GM18951 (cell line): ENCODE data around the gene XPO6.

Experiments
- POLR2A ChIP-seq: IDR thresholded peaks from 4 replicates; pipeline ENCODE4 v1.6.1; 2011; ENCODE audit warnings: mild to moderate bottlenecking; ENCODE audit not compliant: insufficient read length, insufficient read depth; ENCODE audit errors: extremely low read depth
- in situ Hi-C: fragments of 300-500 bp; cut with MboI; formaldehyde crosslinking; loops from one replicate; pipeline ENCODE4 v1.12.0; 2022; ENCODE audit warnings: low sequenced_read_pairs, mixed read lengths, inconsistent platforms; ENCODE audit not compliant: unreplicated experiment

XPO6 gene

DNA sequence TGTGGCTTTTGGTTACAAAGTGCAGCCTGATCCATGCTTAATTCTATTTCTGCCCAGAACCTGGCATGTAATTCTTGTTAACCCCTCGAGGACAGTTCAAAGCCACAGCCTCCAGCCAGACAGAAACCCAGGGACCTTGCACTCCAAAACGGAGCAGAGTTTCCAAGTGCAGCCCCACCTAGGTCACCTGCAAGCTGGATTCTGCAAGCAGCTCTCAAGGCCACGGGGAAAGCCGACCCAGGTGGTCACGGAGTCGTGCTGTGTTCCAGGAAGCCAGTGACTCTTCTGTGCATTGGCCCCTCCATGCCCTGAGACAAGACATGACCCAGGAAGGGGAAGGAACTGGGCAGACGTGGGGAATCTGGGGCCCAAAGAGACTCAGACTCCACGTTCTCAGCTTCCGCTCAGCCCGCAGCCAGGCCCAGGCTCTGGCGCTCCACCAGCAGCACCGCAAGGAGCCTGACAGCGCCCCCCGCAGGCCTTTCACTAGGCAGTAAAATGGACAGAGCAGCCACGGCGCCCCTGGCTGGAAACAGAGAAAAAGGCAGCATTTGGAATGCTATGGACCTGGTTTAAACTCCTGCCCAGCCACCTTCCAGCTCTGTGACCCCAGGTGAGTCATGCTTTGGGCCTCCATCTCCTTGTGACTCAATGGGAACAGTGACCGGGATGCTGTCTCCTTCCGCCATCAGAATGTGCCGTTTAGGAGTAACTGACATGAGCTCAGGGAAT is 121.0 kb downstream of the XPO6 start:
- in situ Hi-C loops = no loop called here
- TF ChIP-seq POLR2A = no peak

DNA sequence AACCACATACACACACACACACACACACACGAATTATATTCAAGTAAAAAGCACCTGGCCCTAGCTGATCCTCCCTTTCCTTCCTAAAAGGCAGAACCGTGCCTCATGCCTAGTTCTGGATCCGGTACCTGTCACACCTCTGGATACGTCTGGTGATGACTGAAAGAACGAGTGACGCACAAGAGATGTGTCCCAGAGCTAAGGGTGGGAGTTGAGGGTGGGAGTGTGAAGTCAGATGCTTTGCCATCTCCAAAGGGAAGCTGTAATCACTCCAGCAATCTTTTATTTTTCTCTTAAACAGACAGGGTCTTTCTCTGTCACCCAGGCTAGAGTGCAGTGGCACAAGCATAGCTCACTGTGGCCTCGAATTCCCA is 121.8 kb downstream of the XPO6 start:
- in situ Hi-C loops = no loop called here
- no peak for TF ChIP-seq POLR2A

DNA sequence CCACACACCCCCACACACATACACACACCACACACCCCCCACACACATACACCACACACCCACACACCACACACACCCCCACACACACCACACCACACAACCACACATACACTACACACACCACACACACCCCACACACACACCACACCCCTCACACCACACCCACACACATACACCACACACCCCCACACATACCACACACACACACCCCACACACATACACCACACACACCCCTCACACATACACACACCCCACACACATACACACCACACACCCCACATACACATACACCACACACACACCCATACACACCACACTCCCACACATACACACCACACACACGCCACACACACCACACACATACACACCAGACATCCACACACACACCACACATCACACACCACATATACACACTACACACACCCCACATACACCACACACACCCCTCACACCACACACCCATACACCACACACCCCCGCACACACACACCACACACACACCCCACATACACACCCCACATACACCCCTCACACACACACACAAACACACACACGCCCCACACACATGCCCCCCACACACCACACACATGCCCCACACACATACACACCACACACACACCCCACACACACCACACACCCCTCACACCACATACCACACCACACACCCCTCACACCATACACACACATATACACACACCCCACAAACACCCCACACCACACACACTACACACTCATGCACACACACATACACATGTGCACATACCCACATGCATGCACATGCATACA is 122.4 kb downstream of the XPO6 start:
- in situ Hi-C loops = no loop called here

DNA sequence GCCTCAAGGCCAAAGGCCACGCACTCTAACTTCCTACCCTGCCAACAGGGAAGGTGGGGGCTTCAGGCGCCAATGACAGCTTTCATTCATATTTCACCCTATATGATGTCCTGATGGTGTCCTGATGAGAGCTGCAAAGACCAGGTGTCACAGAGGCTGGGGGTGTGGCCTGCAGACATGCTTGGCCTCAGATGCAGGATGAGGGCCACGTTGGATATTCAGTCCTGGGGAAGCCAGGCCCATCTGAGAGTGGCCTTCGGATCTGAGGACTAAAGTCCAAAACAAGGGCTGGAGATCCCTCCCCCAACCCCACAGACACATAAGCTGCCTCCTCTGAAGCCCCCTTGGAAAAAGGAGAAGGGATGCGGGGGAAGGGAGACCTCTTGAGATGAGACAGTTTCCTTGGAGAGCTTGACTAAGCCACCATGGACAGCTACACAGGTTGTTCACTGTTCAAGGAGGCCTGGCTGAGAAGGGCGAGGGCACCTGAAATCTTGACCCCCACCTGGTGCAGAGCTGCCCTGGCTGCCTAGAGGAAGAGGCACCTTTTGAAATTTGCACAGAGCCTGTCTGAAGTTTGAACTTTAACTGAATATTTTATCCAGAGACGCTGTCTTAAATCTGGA is 124.0 kb downstream of the XPO6 start:
- TF ChIP-seq POLR2A = no peak
- in situ Hi-C loops = no loop called here

More for the DNA sequence above, 122.4 kb downstream of the XPO6 start:
- no peak for TF ChIP-seq POLR2A

DNA sequence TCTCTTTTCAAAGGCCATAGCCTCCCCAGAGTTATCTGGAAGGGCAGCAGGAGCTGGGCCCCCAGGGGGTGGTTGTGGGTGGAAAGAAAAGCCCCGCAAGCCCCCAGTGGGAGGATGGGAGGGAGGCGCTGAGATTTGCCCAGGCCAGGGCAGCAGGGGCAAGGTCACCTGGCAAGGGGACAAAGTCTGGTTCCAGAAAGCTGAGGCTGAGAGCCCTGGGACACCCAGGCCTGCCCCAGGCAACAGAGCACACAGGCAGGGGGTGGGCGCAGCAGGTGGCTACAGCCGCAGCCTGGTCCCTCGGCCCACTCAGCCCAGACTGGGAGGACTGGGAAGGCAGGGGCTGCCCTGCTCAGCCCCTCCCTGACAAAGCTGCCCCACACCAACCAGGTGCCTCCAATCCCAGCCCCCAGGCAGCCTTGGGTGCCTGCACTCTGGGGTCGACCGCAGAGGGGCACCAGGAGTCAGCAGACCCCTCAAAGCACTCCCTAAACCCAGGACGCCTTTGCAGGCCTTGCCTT is 124.6 kb downstream of the XPO6 start:
- in situ Hi-C loops = no loop called here
- no peak for TF ChIP-seq POLR2A

DNA sequence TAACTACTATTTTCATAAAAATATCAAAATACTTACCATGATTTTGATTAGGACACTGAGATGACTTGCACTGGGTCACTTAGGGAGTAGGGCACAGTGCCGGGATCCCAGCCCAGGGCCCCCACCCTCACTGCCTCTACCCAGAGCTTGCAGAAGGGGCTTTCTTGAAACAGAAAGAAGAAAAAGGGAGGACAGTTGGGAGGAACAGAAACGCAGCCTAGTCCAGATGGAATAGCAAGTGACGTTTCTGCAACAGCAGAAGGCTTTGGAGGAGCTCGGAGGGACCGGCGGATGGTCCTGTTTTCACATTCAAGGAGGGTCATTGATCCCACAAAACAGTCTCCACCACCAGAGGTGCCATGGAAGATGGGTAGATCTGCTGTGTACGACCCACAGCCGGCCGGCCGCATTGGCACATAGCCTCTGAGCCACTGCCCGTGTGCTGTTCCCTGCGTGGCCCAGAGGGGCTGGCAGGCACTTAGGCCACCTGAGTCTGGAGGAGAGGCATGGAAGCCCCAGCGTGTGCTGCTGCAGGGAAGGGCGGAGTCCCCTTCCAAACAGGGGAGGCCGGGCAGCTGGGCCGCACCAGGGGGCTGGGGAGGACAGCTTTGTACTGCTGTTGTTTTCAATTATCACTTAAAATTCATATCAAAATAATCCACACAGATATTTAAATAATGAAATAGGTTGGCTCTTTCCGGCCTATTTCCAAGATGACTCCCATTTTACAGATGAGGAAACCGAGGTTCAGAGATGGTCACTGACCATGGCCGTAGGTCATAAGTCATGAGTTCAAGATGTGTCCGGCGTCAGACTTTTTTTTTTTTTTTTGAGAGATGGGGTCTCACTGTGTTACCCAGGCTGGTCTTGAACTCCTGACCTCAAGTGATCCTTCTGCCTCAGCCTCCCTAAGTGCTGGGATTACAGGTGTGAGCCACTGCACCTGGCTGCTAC is 125.3 kb downstream of the XPO6 start:
- TF ChIP-seq POLR2A = no peak
- in situ Hi-C loops = no loop called here

DNA sequence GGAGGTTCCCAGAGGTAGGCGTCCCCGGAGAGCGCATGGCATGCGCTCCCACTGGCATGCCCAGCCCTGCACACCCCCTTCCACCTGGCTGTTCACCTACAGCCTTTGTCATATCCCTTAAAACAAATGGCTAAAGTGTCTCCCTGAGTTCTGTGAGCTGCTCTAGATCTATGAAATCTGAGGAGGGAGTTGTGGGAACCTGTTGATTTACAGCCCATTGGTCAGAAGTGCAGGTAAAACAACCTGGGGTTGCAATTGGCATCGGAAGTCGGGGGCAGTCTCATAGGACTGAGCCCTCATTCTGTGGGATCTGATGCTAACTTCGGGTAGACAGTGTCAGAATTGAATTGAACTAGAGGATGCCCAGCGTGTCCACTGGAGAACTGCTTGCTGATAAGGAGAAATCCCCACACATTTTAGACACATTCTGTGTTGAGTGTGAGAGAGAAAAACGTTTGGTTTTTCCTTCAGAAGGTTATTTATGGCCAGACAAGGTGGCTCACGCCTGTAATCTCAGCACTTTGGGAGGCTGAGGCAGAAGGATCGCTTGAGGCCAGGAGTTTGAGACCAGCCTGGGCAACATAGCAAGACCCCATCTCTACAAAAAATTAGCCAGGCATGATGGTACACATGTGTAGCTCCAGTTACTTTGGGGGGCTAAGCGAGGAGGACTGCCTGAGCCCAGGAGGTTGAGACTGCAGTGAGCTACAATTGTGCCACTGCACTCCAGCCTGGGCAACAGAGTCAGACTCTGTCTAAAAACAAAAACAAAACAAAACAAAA is 126.2 kb downstream of the XPO6 start:
- TF ChIP-seq POLR2A = no peak
- in situ Hi-C loops = no loop called here

DNA sequence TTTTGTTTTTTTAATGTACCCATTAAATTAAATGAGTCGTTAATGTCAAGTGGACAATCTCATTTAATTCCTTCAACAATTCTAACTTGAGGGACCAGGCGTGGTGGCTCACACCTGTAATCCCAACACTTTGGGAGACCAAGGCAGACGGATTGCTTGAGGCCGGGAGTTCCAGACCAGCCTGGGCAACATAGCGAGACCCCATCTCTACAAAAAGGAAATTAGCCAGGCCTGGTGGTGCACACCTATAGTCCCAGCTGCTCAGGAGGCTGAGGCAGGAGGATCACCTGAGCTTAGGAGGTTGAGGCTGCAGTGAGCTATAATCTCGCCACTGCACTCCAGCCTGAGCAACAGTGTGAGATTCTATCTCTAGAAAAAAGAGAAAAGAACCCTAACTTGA is 127.6 kb downstream of the XPO6 start:
- no peak for TF ChIP-seq POLR2A
- in situ Hi-C loops = no loop called here

DNA sequence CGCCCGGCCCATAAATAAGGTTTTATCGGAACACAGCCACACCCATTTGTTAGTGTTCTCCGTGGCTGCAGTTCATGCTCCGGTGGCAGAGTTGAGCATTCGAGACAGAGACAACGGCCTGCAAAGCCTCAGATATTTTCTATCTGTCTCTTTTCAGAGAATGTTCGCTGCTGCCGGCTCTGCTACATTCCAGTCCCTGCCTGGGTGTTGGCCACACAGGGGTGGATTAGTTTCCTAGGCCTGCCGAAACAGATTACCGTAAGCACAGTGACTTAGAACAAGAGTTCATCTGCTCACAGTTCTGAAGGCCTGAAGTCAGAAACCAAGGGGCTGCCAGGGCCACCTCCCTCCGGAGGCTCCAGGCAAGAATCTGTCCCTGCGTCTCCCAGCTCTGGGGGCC is 129.1 kb downstream of the XPO6 start:
- in situ Hi-C loops = no loop called here
- TF ChIP-seq POLR2A = no peak

DNA sequence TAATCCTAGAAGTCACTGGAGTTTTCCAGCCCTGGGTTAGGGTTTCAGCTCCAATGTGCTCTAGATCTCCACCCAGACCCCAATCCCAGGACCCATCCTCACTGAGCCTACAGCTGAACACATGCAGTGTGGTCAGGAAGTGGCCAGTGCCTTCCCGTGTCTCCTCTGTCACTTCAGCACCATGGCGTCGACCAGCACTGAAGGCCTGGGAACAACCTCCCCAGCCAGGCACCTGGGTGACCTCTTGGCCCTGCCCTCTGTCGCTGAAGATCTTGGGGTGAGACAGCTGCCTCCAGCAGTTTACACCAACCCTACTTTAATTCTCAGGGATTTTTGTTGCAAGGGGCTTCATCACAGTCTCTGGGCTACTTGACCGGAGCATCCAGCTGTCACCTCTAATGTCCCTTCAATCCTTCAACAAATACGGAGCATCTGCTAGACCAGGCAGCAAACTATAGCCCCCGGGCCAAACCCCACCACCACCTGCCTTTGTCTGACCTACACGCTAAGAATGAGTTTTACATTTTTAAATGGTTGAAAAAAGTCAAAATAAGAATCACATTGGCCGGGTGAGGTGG is 130.3 kb downstream of the XPO6 start:
- TF ChIP-seq POLR2A = no peak
- in situ Hi-C loops = no loop called here

DNA sequence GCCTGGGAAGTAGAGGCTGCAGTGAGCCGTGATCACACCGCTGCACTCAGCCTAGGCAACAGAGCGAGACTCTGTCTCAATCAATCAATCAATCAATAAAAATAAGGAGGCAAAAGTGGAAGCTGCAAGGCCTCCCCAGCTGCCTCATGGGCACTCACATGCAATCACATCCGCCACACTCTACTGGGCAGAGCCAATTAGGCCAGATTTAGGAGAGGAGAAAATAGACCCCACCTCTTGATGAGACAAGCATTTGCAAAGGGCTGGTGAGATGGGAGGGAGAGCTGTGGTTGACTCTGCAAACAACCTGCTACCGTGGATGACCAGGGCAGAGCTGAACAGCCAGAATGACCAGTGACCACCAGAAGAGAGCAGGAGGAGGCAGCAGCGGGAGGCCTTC is 133.5 kb downstream of the XPO6 start:
- TF ChIP-seq POLR2A = no peak
- in situ Hi-C loops = no loop called here

DNA sequence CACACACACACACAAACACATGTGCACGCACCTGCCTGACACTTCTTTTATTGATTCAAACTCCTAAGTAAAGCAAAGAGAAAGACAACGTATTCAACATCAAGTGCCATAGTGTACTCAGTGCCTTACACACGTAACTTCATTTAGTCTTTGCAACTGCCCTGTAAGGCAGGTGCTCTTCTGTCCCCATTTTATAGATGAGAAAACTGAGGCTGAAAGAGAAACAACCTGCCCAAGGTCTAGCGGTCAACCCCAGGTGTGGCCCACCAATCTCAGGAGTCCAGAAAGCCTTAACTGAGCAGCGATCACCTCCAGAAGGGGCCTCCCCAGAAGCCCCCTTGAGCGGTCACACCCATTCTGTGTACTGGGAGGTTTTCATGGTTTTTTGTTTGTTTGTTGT is 137.9 kb downstream of the XPO6 start:
- no peak for TF ChIP-seq POLR2A

More for the DNA sequence above, 137.9 kb downstream of the XPO6 start:
- in situ Hi-C loops = no loop called here
